ENCODE data around the gene OR7G3.

DNA sequence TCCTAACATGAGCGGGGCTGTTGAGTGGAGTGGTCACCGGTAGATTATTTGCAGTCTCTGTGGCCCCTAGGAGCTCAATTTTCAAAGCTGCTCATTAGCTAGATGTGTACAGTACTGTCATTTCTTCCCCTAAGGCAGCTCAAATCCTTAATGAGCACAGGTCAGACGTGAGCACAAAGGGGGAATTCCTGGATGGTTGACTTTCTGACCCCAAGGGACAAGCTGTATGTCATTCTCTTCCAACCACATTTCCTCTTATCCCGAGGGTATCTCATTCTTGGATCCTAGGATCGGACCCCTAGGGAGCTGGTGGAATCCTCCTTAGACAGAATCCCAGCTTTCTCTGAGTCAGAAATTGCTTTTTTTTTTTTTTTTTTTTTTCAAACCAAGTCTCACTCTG, 5.7 kb upstream of the OR7G3 start:
- TF ChIP-seq, protein P1, sequence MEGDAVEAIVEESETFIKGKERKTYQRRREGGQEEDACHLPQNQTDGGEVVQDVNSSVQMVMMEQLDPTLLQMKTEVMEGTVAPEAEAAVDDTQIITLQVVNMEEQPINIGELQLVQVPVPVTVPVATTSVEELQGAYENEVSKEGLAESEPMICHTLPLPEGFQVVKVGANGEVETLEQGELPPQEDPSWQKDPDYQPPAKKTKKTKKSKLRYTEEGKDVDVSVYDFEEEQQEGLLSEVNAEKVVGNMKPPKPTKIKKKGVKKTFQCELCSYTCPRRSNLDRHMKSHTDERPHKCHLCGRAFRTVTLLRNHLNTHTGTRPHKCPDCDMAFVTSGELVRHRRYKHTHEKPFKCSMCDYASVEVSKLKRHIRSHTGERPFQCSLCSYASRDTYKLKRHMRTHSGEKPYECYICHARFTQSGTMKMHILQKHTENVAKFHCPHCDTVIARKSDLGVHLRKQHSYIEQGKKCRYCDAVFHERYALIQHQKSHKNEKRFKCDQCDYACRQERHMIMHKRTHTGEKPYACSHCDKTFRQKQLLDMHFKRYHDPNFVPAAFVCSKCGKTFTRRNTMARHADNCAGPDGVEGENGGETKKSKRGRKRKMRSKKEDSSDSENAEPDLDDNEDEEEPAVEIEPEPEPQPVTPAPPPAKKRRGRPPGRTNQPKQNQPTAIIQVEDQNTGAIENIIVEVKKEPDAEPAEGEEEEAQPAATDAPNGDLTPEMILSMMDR (IDR thresholded peaks at IDR 0.05): no peak
- TF ChIP-seq POLR2A (IDR thresholded peaks at IDR 0.05) (no peak), EP300 (IDR thresholded peaks at IDR 0.05) (no peak)
